Stimulated activated CD4-positive, alpha-beta T cell treated with anti-CD3 and anti-CD28 coated beads, Interleukin-2, amount 100 ng/mL, for 48 hours (primary cell): ENCODE measurements around the gene GPR137C.
A peak's percentile ranks its signal among the peaks of the same experiment; 100 is the strongest.

Experiments used
- DNase-seq, 2 donors: peaks; one replicate each; pipeline ENCODE4 v3.0.0-alpha.2; 2020

The GPR137C gene

DNA sequence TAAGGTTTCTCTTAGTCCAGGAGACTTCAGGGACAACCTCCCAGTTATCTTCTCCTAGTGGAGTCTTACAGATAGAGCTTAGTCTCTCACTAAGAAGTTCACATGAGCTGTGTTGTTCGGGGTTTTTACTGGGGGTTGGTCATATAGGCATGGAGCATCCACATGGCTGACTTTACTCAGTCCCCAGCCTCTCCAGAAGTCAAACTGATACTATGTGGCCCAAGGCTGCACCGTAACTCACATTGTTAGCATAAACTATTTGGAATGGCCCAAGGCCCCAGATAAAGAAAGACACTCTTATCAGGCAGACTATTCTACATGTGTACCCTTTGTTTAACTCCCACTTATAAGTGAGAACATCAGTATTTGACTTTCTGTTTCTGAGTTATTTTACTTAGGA is 23.2 kb downstream of the GPR137C start:
- DNase-seq: no peak

DNA sequence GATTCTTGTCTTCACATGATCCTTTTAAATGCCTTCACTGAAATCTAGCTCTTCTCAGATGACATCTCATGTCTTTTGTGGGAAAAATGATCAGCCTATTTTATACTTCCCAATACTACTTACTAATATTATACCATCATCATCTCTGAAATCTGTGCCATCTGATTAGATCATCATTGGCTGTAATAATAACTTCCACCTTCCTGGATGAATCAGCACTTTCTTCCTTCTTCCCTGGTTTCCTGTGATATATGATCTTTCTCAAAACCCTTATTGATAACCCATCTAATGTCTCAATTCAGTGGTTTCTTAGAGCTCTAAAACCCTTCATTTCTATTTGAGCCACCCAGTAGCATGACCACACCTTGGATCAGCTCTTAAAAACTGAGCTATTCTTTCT is 30.9 kb downstream of the GPR137C start:
- DNase-seq: no peak

GRCh38 chr14:52589646-52590045 is 37.0 kb downstream of the GPR137C start:
- DNase-seq: no peak

GRCh38 chr14:52590318-52590717 is 37.7 kb downstream of the GPR137C start:
- DNase-seq: no peak

DNA sequence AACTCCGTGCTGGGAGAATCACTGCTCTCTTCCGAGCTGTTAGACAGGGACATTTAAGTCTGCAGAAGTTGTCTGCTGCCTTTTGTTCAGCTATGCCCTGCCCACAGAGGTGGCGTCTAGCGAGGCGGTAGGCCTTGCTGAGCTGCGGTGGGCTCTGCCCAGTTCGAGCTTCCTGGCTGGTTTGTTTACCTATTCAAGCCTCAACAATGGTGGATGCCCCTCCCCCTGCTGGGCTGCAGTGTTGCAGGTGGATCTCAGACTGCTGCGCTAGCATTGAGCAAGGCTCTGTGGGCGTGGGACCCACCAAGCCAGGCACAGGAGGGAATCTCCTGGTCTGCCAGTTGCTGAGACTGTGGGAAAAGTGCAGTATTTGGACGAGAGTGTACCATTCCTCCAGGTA is 43.7 kb downstream of the GPR137C start:
- DNase-seq: no peak

GRCh38 chr14:52596861-52597260 is 44.2 kb downstream of the GPR137C start:
- DNase-seq: no peak

- DNase-seq: no peak
Measured at GRCh38 chr14:52598568-52598967, 45.9 kb downstream of the GPR137C start.

GRCh38 chr14:52599974-52600373 is 47.3 kb downstream of the GPR137C start:
- no peak for DNase-seq

DNA sequence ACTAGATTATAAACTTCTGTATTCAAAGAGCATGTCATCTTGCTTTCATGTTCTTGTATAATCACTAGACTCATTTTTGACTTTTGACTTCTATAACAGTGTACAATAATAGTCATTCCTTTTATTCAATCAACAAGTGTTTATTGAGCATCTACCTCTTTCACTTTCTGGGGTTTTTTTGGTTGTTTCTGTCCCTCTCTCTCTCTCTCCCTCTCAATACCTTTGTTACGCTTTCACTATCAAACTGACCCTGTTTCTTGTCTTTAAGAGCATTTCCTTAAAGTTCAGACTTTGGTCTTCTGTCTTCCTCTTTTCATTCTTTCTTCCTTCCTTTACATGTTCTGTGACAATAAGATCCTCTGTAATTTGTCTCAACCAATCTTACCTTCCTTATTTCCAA is 49.5 kb downstream of the GPR137C start:
- DNase-seq: no peak

DNA sequence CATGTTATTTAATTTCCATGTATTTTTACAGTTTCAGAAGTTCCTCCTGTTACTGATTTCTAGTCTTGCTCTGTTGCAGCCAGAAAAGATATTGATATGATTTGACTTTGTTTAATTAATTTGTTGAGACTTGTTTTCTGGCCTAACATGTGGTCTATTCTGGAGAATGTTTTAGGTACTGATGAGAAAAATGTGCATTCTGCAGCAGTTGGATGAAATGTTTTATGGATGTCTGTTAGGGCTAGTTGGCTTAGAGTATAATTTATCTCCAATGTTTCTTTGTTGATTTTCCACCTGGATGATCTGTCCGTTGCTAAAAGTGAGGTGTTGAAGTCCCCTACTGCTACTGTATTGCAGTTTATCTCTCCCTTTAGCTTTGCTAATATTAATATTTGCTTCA is 54.4 kb downstream of the GPR137C start:
- no peak for DNase-seq

DNA sequence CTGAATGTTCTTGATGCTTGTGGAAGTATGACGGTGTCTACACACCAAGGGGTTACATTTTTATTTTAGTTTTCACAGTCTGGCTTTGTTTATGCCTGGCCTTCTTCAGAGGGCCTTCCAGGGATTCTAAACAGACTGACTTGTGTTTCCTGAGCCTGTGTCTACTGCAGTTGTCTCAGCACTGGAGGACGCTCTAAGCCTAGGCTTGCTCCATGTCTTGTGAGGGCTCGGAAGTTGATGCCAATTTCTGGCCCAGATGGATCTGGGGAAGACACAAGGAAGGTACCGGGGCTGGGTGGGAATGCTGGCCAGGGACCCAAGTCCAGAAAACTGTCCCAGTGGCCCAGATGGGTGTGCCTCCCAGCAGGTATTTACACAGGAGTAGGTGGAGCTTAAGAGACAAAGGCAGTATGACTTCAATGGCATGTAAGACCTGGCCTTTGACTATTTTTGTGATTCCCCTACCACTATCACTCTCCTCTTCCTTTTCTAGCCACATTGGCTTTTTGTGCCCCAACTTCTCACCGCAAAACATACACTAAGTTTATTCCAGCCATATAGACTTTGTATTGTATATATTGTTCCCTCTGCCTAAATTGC is 56.9 kb downstream of the GPR137C start:
- no peak for DNase-seq

DNA sequence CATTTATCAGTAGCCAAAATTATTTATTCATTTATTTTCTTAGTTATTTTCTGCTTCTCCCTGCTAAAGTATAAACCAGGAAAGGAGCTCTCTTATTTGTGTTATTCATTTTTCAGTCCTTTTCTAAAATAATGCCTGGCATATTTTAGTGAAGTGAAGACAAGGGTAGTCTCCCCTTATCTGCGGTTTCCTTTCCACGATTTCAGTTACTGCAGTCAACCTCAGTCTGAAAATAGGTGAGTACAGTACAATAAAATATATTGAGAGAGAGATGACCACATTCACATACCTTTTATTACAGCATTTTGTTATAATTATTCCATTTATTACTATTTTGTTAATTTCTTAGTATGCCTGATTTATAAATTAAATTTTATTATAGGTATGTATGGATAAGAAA is 57.6 kb downstream of the GPR137C start:
- no peak for DNase-seq

DNA sequence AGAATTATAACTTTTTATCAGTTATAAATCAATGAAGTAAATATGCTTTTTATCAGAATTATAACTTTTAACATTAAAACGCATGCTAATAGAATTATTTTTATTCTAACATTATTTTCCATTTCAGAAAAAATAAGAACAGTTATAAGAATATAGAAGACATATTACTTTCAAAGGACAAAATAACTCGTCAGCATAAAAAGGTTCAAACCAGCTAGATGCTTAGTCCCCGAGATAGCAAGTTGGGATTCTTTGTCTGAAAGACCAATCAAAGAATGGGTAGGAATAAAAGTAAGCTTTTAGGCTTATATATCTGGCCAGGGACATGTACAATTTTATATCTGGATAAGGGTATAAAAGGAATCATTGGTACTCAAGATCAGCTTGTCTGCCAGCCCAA is 66.0 kb downstream of the GPR137C start:
- DNase-seq: no peak

GRCh38 chr14:52619687-52620086 is 67.1 kb downstream of the GPR137C start:
- no peak for DNase-seq

- peak; percentile 4 to 6 for DNase-seq
Measured at GRCh38 chr14:52640137-52640536, 87.5 kb downstream of the GPR137C start.

GRCh38 chr14:52641745-52642144 is 89.1 kb downstream of the GPR137C start:
- DNase-seq: no peak

DNA sequence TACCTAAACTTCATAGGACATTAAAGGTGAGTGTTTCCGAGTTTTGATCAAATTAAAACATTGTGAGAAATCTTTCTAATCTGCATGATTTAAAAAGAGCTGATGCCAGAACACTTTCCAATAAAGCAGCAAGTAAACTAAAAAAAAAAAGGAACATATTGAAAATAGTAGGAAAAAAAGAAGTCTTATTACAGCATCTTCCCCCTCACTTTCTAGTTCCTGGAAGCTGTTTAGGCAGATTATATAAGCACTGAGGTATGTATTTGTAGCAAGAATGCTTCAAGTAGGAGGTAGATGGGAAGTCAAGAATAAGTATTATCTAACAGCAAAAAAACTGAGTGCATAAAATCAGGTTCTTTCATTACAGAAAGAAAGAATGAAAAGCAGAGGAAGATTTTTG is 96.9 kb downstream of the GPR137C start:
- no peak for DNase-seq

DNA sequence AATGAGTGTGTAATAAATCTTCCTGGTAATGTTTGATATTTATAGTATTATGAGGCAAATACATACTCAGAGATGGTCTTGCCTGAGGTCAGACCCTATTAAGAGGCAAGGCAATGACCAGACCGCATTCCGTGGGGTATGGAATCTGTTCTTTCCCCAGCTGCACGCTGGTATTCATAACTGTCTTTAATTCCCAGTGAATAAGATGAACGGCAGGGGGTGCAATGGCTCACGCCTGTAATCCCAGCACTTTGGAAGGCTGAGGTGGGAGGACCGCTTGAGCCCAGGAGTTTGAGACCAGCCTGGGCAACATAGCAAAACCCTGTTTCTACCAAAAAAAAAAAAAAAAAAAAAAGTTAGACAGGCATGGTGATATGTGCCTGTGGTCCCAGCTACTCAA is 98.1 kb downstream of the GPR137C start:
- no peak for DNase-seq

- DNase-seq: no peak
Measured at GRCh38 chr14:52656905-52657304, 104.3 kb downstream of the GPR137C start.

DNA sequence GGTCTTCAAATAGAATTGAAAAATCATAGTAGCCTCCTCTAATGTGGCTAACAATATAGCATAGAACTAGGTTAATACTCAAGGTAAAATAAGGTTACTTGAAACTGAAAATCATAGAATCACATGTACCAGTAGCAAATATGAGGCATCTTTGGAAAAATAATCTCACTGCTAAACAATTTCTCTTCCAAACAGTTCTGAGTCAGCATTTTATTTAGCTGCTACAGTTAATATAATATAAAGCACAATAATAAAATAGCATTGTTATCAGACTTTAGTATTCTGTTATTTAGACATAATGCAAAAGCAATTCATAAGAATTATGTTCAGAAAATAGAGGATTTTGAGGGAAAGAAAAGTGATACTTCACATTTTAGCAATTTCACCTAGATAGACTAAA is 107.7 kb downstream of the GPR137C start:
- no peak for DNase-seq

DNA sequence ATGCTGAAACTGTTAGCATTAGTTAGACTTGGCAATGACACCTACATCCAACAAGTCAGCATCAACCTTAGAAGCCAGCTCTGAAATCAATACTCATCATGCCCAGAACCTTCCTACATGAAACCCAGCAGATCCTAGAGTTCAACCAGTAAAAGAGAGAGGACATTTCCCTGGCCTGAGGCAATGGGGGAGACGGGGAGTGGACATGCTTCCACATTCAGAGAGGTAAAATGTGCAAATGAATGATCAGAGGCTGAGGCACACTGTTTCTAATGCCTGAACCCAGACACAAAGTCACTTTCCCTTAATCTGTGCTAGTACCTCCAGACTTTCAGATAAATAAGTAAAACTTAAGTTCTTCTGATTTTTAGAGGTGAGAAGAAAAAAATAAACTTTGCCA is 108.2 kb downstream of the GPR137C start:
- DNase-seq: no peak

DNA sequence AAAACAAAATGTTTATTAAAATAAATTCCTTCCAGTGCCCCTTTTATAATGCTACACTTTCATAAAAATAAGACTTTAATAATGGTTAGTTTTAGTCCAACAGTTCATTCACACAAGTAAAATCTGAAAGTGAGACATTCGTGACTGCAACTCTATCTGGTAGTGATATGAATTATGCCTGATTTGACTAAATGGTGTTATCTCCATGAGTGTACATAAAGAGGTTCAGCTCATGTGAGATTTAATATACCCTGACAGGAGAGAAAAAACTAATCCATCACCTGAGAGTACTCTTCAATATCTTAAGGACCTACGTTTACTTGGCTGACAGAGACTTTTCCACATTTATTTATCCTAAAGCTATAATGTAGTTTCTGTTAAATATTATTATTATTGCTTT is 108.7 kb downstream of the GPR137C start:
- no peak for DNase-seq

- DNase-seq: no peak
Measured at GRCh38 chr14:52663850-52664249, 111.2 kb downstream of the GPR137C start.

- DNase-seq: no peak
Measured at GRCh38 chr14:52678591-52678990, 126.0 kb downstream of the GPR137C start.

DNA sequence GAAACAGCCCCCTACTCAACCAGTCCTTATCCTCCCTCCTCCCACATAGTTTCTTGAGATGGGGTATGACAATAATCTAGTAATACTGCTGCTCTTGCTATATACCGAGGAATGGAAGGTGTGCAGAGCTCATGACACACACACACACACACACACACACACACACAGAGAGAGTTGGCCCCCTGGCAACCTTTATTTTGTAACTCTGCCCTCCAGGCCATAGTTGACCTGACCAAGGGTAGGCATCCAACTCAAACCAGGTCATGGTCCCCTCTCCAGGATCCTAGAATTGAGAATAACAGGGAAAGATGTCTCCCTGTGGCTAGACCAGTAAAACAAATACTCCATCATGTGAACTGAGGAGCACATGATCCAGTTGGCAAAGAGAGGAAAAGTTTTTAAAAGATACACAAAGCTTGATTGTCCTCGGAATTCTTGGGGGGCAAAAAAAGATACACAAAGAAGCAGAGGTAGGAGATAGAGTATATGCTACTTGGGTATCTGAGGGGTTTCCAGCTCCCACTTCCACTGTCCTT is 131.4 kb downstream of the GPR137C start:
- no peak for DNase-seq

- no peak for DNase-seq
Measured at GRCh38 chr14:52686176-52686575, 133.5 kb downstream of the GPR137C start.
